Measurements from ENCODE around the gene ZNF92. TPM values are rescaled to one million over a fixed set of nuclear protein-coding genes. Genes with fewer than 3 reads are reported as not detected.

Gene ZNF92
- total and polyA plus RNA-seq, 3 experiments from 2014 or later: 13.4 to 17.8 (median 14.2) TPM

- peaks cover 0 to 30% (median 3%) of the 10 kb centered on the region in 3 donors for H3K36me3 Mint-ChIP-seq
- Histone ChIP-seq H3K9me3 (ENCODE audit: low read length) (no peaks in the 10 kb centered on the region), H3K4me3 (ENCODE audit: low read length) (no peak overlapping the region), H3K36me3 (ENCODE audit: insufficient read depth, low read length) (no peaks in the 10 kb centered on the region), H3K4me1 (ENCODE audit: insufficient read depth, low read length) (no peaks in the 10 kb centered on the region), H3K27me3 (ENCODE audit: insufficient read depth, low read length, poor library complexity, severe bottlenecking) (no peaks in the 10 kb centered on the region), H3K27ac (ENCODE audit: low read depth, low read length) (no peak overlapping the region)
- ChIA-PET CTCF (no interaction called here), POLR2A (no interaction called here)
- no peak overlapping the region for H3K4me3 Mint-ChIP-seq
- H3K9me3 Mint-ChIP-seq: peaks cover 11 to 32% (median 23%) of the 10 kb centered on the region in 5 donors
- DNase-seq: no peak
- peak overlapping the region in 1 of 8 donors; percentile 70 for H3K27ac Mint-ChIP-seq
- no peaks in the 10 kb centered on the region for H3K27me3 Mint-ChIP-seq
- H3K4me1 Mint-ChIP-seq: peaks cover 2 to 6% (median 5%) of the 10 kb centered on the region in 3 donors
Observed at GRCh38 chr7:65429642-65430343, 56.1 kb downstream of the ZNF92 start.

DNA sequence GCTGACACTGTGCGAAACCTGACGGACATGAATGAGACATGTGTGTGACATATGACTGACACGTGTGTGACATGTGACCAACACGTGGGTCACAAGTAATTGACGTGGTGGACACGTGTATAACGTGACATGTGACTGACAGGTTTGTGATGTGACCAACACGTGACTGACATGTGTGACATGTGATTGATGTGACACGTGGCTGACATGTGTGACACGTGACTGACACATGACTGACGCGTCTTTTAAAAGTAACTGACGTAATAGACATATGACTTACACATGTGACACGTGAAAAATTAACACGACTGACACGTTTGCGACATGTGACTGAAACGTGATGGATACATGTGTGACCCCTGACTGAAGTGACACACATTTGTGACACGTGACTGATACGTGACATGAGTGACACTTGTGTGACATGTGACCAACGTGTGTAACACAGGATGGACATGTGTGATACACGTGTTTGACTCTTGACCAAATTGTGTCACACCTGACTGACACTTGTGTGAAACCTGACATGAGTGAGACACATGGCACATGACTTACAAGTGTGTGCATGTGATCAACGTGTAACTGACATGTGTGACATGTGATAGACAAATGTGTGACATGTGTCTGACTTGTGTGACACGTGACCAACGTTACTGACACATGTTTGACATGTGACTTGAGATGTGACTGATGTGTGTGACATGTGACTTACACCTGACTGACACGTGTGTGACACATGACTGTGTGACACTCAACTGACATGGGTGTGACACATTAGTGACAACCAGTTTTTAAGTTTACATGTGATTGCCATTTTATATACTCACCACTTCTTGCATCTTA is 56.9 kb downstream of the ZNF92 start:
- H3K4me1 Mint-ChIP-seq: peaks cover 2 to 6% (median 5%) of the 10 kb centered on the region in 3 donors
- H3K4me3 Mint-ChIP-seq: no peak overlapping the region
- H3K4me1 ChIP-seq (ENCODE audit: insufficient read depth, low read length): no peaks in the 10 kb centered on the region
- no peak overlapping the region for H3K4me3 ChIP-seq (ENCODE audit: low read length)
- ChIA-PET CTCF (no interaction called here), POLR2A (no interaction called here)
- H3K36me3 Mint-ChIP-seq: peaks cover 0 to 24% (median 3%) of the 10 kb centered on the region in 3 donors
- no peak overlapping the region for H3K27ac ChIP-seq (ENCODE audit: low read depth, low read length)
- H3K9me3 Mint-ChIP-seq: peaks cover 5 to 25% (median 16%) of the 10 kb centered on the region in 5 donors
- no peaks in the 10 kb centered on the region for H3K27me3 Mint-ChIP-seq
- no peaks in the 10 kb centered on the region for H3K27me3 ChIP-seq (ENCODE audit: insufficient read depth, low read length, poor library complexity, severe bottlenecking)
- H3K9me3 ChIP-seq (ENCODE audit: low read length): no peaks in the 10 kb centered on the region
- H3K36me3 ChIP-seq (ENCODE audit: insufficient read depth, low read length): no peaks in the 10 kb centered on the region
- peak overlapping the region in 1 of 8 donors; percentile 70 for H3K27ac Mint-ChIP-seq
- DNase-seq: no peak

- H3K9me3 ChIP-seq (ENCODE audit: low read length): no peaks in the 10 kb centered on the region
- H3K27me3 ChIP-seq (ENCODE audit: insufficient read depth, low read length, poor library complexity, severe bottlenecking): no peaks in the 10 kb centered on the region
- H3K4me3 ChIP-seq (ENCODE audit: low read length): no peak overlapping the region
- DNase-seq: no peak
- H3K27ac ChIP-seq (ENCODE audit: low read depth, low read length): no peak overlapping the region
- Mint-ChIP-seq H3K27ac (peak overlapping the region in 1 of 8 donors; percentile 12), H3K9me3 (peaks cover 0 to 3% (median under 1%) of the 10 kb centered on the region in 5 donors), H3K4me3 (no peak overlapping the region), H3K27me3 (no peaks in the 10 kb centered on the region), H3K36me3 (peaks cover 0 to 8% (median 2%) of the 10 kb centered on the region in 3 donors), H3K4me1 (peaks cover 2 to 6% (median 5%) of the 10 kb centered on the region in 3 donors)
- no peaks in the 10 kb centered on the region for H3K36me3 ChIP-seq (ENCODE audit: insufficient read depth, low read length)
- ChIA-PET POLR2A (no interaction called here), CTCF (no interaction called here)
- H3K4me1 ChIP-seq (ENCODE audit: insufficient read depth, low read length): no peaks in the 10 kb centered on the region
Observed at GRCh38 chr7:65434307-65434706, 60.7 kb downstream of the ZNF92 start.

DNA sequence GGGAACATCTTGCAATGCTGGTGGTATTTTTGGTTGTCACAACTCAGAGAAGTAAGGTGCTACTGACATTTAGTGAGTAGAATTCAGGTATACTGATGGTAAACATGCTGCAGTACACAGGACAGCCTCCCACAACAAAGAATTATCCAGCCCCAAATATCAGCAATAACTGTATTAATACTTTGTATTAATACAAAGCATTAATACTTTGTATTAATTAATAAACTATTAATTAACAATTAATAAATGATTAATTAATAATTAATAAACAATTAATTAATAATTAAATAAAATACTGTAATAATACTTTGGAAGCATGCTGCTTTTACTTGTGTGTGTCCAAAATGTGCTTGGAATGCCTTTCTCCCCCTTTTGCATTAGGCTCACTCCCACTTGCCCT is 62.5 kb downstream of the ZNF92 start:
- no peaks in the 10 kb centered on the region for H3K27me3 ChIP-seq (ENCODE audit: insufficient read depth, low read length, poor library complexity, severe bottlenecking)
- POLR2A ChIA-PET: no interaction called here
- Mint-ChIP-seq H3K27ac (no peak overlapping the region), H3K4me1 (peaks cover 2 to 6% (median 5%) of the 10 kb centered on the region in 3 donors), H3K36me3 (peaks cover 0 to 7% (median 2%) of the 10 kb centered on the region in 3 donors), H3K27me3 (no peaks in the 10 kb centered on the region), H3K4me3 (no peak overlapping the region), H3K9me3 (peaks cover 0 to 3% (median 0%) of the 10 kb centered on the region in 5 donors)
- no peaks in the 10 kb centered on the region for H3K4me1 ChIP-seq (ENCODE audit: insufficient read depth, low read length)
- H3K9me3 ChIP-seq (ENCODE audit: low read length): no peaks in the 10 kb centered on the region
- no peaks in the 10 kb centered on the region for H3K36me3 ChIP-seq (ENCODE audit: insufficient read depth, low read length)
- no peak overlapping the region for H3K27ac ChIP-seq (ENCODE audit: low read depth, low read length)
- H3K4me3 ChIP-seq (ENCODE audit: low read length): no peak overlapping the region
- no peak for DNase-seq
- CTCF ChIA-PET: no interaction called here

- Mint-ChIP-seq H3K4me3 (no peak overlapping the region), H3K9me3 (peaks cover 0 to 2% (median 0%) of the 10 kb centered on the region in 5 donors), H3K27ac (no peak overlapping the region), H3K36me3 (peaks cover 0 to 4% (median 2%) of the 10 kb centered on the region in 3 donors), H3K4me1 (peaks cover 0 to 1% (median under 1%) of the 10 kb centered on the region in 3 donors), H3K27me3 (no peaks in the 10 kb centered on the region)
- ChIA-PET CTCF (interaction anchor here (0.8 kb wide), 1 partner anchor 11 kb away, joined by 3 read pairs; no protein-coding TSS in a partner anchor), POLR2A (no interaction called here)
- H3K4me3 ChIP-seq (ENCODE audit: low read length): no peak overlapping the region
- no peaks in the 10 kb centered on the region for H3K9me3 ChIP-seq (ENCODE audit: low read length)
- H3K27ac ChIP-seq (ENCODE audit: low read depth, low read length): no peak overlapping the region
- no peaks in the 10 kb centered on the region for H3K36me3 ChIP-seq (ENCODE audit: insufficient read depth, low read length)
- no peaks in the 10 kb centered on the region for H3K4me1 ChIP-seq (ENCODE audit: insufficient read depth, low read length)
- H3K27me3 ChIP-seq (ENCODE audit: insufficient read depth, low read length, poor library complexity, severe bottlenecking): no peaks in the 10 kb centered on the region
- DNase-seq: no peak
Observed at GRCh38 chr7:65438598-65438997, 64.9 kb downstream of the ZNF92 start.

DNA sequence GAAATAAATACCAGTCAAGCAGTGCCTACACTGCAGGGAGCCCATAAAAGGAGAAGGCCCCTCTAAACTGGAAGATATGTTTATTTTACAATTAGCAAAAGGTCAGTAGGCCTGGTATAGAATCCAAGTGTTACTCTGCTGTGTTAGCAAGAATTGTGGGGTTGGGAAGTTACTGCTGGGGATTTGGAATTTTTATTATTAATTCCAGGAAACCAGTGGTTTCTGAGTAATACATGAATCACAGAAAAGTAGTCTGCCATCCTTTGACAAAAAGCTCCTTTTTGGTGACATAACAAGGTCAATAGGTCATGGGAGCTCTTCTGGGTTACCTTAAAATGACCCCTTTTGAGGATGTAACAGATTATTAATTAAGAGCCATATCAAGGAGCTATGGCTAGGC is 67.4 kb downstream of the ZNF92 start:
- no peaks in the 10 kb centered on the region for H3K4me1 ChIP-seq (ENCODE audit: insufficient read depth, low read length)
- Mint-ChIP-seq H3K9me3 (peaks cover 0 to 2% (median 0%) of the 10 kb centered on the region in 5 donors), H3K36me3 (peaks cover 0 to 9% (median 0%) of the 10 kb centered on the region in 3 donors), H3K27ac (no peak overlapping the region), H3K4me3 (no peak overlapping the region), H3K4me1 (no peaks in the 10 kb centered on the region), H3K27me3 (no peaks in the 10 kb centered on the region)
- DNase-seq: no peak
- POLR2A ChIA-PET: no interaction called here
- H3K27me3 ChIP-seq (ENCODE audit: insufficient read depth, low read length, poor library complexity, severe bottlenecking): no peaks in the 10 kb centered on the region
- H3K4me3 ChIP-seq (ENCODE audit: low read length): no peak overlapping the region
- CTCF ChIA-PET: no interaction called here
- no peaks in the 10 kb centered on the region for H3K36me3 ChIP-seq (ENCODE audit: insufficient read depth, low read length)
- no peak overlapping the region for H3K27ac ChIP-seq (ENCODE audit: low read depth, low read length)
- H3K9me3 ChIP-seq (ENCODE audit: low read length): no peaks in the 10 kb centered on the region

DNA sequence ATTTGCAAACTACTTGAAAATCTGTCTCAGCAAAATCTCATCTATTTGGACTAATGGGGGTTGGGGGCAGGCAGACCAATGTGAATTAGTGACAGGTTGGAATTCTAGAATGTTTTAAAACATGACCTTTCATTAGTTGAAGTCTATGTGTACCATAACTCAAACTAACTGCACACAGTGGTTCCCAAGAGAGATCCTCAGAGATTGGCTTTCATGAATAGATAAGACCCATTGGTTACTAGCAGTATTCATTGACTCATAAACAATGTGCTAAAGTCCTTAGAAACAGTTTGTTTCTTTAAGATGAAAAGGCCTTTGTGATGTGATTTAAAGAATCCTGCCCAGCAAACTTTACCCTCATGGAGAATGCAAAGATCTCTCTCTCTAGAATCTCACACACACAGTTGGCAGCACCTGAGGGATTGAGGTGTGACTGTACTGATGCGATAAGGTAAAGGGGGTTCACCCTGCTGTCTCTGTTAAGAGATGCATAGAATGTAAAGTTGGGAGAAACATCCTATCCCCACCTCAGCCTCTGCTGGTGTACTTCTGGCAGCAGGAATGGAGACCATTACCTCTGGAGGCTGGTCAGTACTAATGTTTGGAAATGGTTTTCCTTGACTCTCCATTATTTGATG is 70.7 kb downstream of the ZNF92 start:
- no peaks in the 10 kb centered on the region for H3K27me3 ChIP-seq (ENCODE audit: insufficient read depth, low read length, poor library complexity, severe bottlenecking)
- no peaks in the 10 kb centered on the region for H3K27me3 Mint-ChIP-seq
- ChIA-PET CTCF (no interaction called here), POLR2A (no interaction called here)
- DNase-seq: no peak
- no peak overlapping the region for H3K27ac Mint-ChIP-seq
- no peaks in the 10 kb centered on the region for H3K9me3 ChIP-seq (ENCODE audit: low read length)
- H3K4me3 ChIP-seq (ENCODE audit: low read length): no peak overlapping the region
- H3K4me1 ChIP-seq (ENCODE audit: insufficient read depth, low read length): no peaks in the 10 kb centered on the region
- H3K4me3 Mint-ChIP-seq: no peak overlapping the region
- no peaks in the 10 kb centered on the region for H3K36me3 ChIP-seq (ENCODE audit: insufficient read depth, low read length)
- H3K36me3 Mint-ChIP-seq: peaks cover 0 to 13% (median 0%) of the 10 kb centered on the region in 3 donors
- H3K9me3 Mint-ChIP-seq: peaks cover 0 to 3% (median 2%) of the 10 kb centered on the region in 5 donors
- no peak overlapping the region for H3K27ac ChIP-seq (ENCODE audit: low read depth, low read length)
- H3K4me1 Mint-ChIP-seq: peaks cover 6 to 10% (median 7%) of the 10 kb centered on the region in 3 donors

All from CD8-positive, alpha-beta memory T cell (primary cell).